H9 (cell line): ENCODE data around the gene HAGHL. TPM values are rescaled to one million over a fixed set of nuclear protein-coding genes. Genes with fewer than 3 reads are reported as not detected.
"Not testable (repeated sequence)": the region's sequence is repeated elsewhere in the genome, so short reads cannot be mapped to it uniquely, and the experiment has no call there.

Experiments used
- DNase-seq: peaks from one replicate; pipeline ENCODE4 v3.0.0-alpha.2; 2017
- H2AFZ ChIP-seq: one replicate; pipeline ENCODE4 v1.6.1; 2013; ENCODE audit warnings: mild to moderate bottlenecking, low read length, control low read depth, moderate library complexity
- H2AK5ac ChIP-seq: 2 replicates; pipeline ENCODE4 v1.6.1; 2013; ENCODE audit warnings: low read length, control low read depth, mixed read lengths; ENCODE audit not compliant: insufficient read length
- H2BK120ac ChIP-seq: one replicate; pipeline ENCODE4 v1.6.1; 2013; ENCODE audit warnings: low read depth, mild to moderate bottlenecking, low read length, control low read depth, inconsistent platforms; ENCODE audit not compliant: poor library complexity, severe bottlenecking
- H2BK12ac ChIP-seq: 2 replicates; pipeline ENCODE4 v1.6.1; 2013; ENCODE audit warnings: low read length, control low read depth, mixed read lengths, low read depth; ENCODE audit not compliant: insufficient read length
- H2BK15ac ChIP-seq: 2 replicates; pipeline ENCODE4 v1.6.1; 2013; ENCODE audit warnings: low read depth, low read length, control low read depth
- H2BK20ac ChIP-seq: one replicate; pipeline ENCODE4 v1.6.1; 2013; ENCODE audit warnings: low read depth, mild to moderate bottlenecking, low read length, control low read depth, inconsistent platforms; ENCODE audit not compliant: poor library complexity, severe bottlenecking
- H2BK5ac ChIP-seq: 2 replicates; pipeline ENCODE4 v1.6.1; 2013; ENCODE audit warnings: low read length, control low read depth, mixed read lengths; ENCODE audit not compliant: insufficient read length
- H3K14ac ChIP-seq: 2 replicates; pipeline ENCODE4 v1.6.1; 2013; ENCODE audit warnings: low read length, control low read depth; ENCODE audit not compliant: insufficient read depth
- H3K18ac ChIP-seq: 2 replicates; pipeline ENCODE4 v1.6.1; 2013; ENCODE audit warnings: low read depth, mild to moderate bottlenecking, mixed read lengths, low read length, control low read depth; ENCODE audit not compliant: insufficient read length
- H3K23ac ChIP-seq: 2 replicates; pipeline ENCODE4 v1.6.1; 2013; ENCODE audit warnings: low read length, control low read depth, mixed read lengths, low read depth; ENCODE audit not compliant: insufficient read length
- H3K23me2 ChIP-seq: 2 replicates; pipeline ENCODE4 v1.6.1; 2013; ENCODE audit warnings: low read depth, mild to moderate bottlenecking, mixed read lengths, low read length, control low read depth; ENCODE audit not compliant: insufficient read length, poor library complexity, severe bottlenecking
- H3K27ac ChIP-seq: 2 replicates; pipeline ENCODE4 v1.5.1; 2013; ENCODE audit warnings: low read length, control low read depth, mixed read lengths, low read depth; ENCODE audit not compliant: insufficient read length
- H3K27me3 ChIP-seq: 2 replicates; pipeline ENCODE4 v1.6.1; 2013; ENCODE audit warnings: low read length, control low read depth, inconsistent platforms; ENCODE audit not compliant: insufficient read depth
- H3K4ac ChIP-seq: 2 replicates; pipeline ENCODE4 v1.6.1; 2013; ENCODE audit warnings: low read depth, mild to moderate bottlenecking, control low read depth, inconsistent platforms, low read length, moderate library complexity
- H3K4me1 ChIP-seq: 2 replicates; pipeline ENCODE4 v1.6.1; 2013; ENCODE audit warnings: low read length, control low read depth, inconsistent platforms; ENCODE audit not compliant: insufficient read depth
- H3K4me2 ChIP-seq: 2 replicates; pipeline ENCODE4 v1.6.1; 2013; ENCODE audit warnings: low read length, control low read depth, mixed read lengths; ENCODE audit not compliant: insufficient read length, insufficient read depth
- H3K56ac ChIP-seq: 2 replicates; pipeline ENCODE4 v1.6.1; 2013; ENCODE audit warnings: low read depth, mild to moderate bottlenecking, mixed read lengths, low read length, control low read depth; ENCODE audit not compliant: insufficient read length
- H3K79me1 ChIP-seq: 2 replicates; pipeline ENCODE4 v1.6.1; 2013; ENCODE audit warnings: low read depth, mild to moderate bottlenecking, moderate library complexity, low read length, control low read depth, inconsistent platforms; ENCODE audit not compliant: insufficient read depth, poor library complexity, severe bottlenecking
- H3K79me2 ChIP-seq: 2 replicates; pipeline ENCODE4 v1.6.1; 2013; ENCODE audit warnings: low read length, control low read depth, inconsistent platforms; ENCODE audit not compliant: insufficient read depth
- H3K9ac ChIP-seq: 2 replicates; pipeline ENCODE4 v1.6.1; 2013; ENCODE audit warnings: low read length, control low read depth, mixed read lengths; ENCODE audit not compliant: insufficient read length; ENCODE audit errors: extremely low read depth
- H3K9me3 ChIP-seq: one replicate; pipeline ENCODE4 v1.6.1; 2013; ENCODE audit warnings: low read depth, low read length, inconsistent platforms; ENCODE audit not compliant: control insufficient read depth
- H3T11ph ChIP-seq: one replicate; pipeline ENCODE4 v1.6.1; 2013; ENCODE audit warnings: mild to moderate bottlenecking, low read length, control low read depth, inconsistent platforms
- H4K20me1 ChIP-seq: one replicate; pipeline ENCODE4 v1.6.1; 2013; ENCODE audit not compliant: control insufficient read depth, insufficient read length, insufficient read depth
- H4K5ac ChIP-seq: 2 replicates; pipeline ENCODE4 v1.6.1; 2013; ENCODE audit warnings: low read depth, mild to moderate bottlenecking, mixed read lengths, low read length, control low read depth; ENCODE audit not compliant: insufficient read length
- H4K8ac ChIP-seq: replicated peaks from 2 replicates; pipeline ENCODE4 v1.6.1; 2013; ENCODE audit warnings: low read length, control low read depth, mixed read lengths, low read depth; ENCODE audit not compliant: insufficient read length
- H4K91ac ChIP-seq: 2 replicates; pipeline ENCODE4 v1.6.1; 2013; ENCODE audit warnings: low read depth, mild to moderate bottlenecking, moderate library complexity, mixed read lengths, low read length, control low read depth; ENCODE audit not compliant: insufficient read length
- H3K27ac Mint-ChIP-seq, 3 experiments: 2 replicates in 2 of 3; 3 replicates in 1 of 3; pipeline ENCODE4 v1.8.0; 2020 to 2021; ENCODE audit warnings: mixed read lengths in 3 of 3, mild to moderate bottlenecking in 1 of 3, moderate library complexity in 1 of 3
- H3K27me3 Mint-ChIP-seq: 2 replicates; pipeline ENCODE4 v1.8.0; 2021; ENCODE audit warnings: low read depth, mild to moderate bottlenecking, moderate library complexity, mixed read lengths
- H3K36me3 Mint-ChIP-seq, 3 experiments: 2 replicates in 2 of 3; 3 replicates in 1 of 3; pipeline ENCODE4 v1.8.0; 2020 to 2021; ENCODE audit warnings: low read depth in 3 of 3, mixed read lengths in 3 of 3; ENCODE audit not compliant: insufficient read depth in 1 of 3
- H3K4me1 Mint-ChIP-seq, 2 experiments: 2 replicates each; pipeline ENCODE4 v1.8.0; 2020; ENCODE audit warnings: mixed read lengths in 2 of 2
- H3K4me3 Mint-ChIP-seq, 2 experiments: 2 replicates in 1 of 2; 3 replicates in 1 of 2; pipeline ENCODE4 v1.8.0; 2020 to 2021; ENCODE audit warnings: mild to moderate bottlenecking in 2 of 2, mixed read lengths in 2 of 2, moderate library complexity in 1 of 2
- H3K9me3 Mint-ChIP-seq, 2 experiments: 2 replicates in 1 of 2; 3 replicates in 1 of 2; pipeline ENCODE4 v1.8.0; 2020; ENCODE audit warnings: mild to moderate bottlenecking in 2 of 2, mixed read lengths in 2 of 2, moderate library complexity in 1 of 2
- CTCF ChIP-seq: fragments of 200-600 bp; sonication (generic); conservative IDR thresholded peaks from 3 replicates; pipeline ENCODE4 v1.8.0; 2021; ENCODE audit warnings: antibody characterized with exemption, mild to moderate bottlenecking
- WGBS: extraction: QIAGEN DNeasy Blood & Tissue Kit; methylation state at CpG from one replicate; pipeline ENCODE4 v1.1.7; 2013; ENCODE audit warnings: missing lambda C conversion rate, low lambda C conversion rate, mixed read lengths; ENCODE audit not compliant: insufficient read length; ENCODE audit errors: extremely low coverage; 5-methylcytosine and 5-hydroxymethylcytosine counted together
- total RNA-seq: library from RNA; stranded (reverse); gene quantifications from 2 replicates; pipeline ENCODE4 v1.2.1, GENCODE V29; 2021

HAGHL gene
- total RNA-seq, 1 experiment from 2014 or later: 25.2 TPM

DNA sequence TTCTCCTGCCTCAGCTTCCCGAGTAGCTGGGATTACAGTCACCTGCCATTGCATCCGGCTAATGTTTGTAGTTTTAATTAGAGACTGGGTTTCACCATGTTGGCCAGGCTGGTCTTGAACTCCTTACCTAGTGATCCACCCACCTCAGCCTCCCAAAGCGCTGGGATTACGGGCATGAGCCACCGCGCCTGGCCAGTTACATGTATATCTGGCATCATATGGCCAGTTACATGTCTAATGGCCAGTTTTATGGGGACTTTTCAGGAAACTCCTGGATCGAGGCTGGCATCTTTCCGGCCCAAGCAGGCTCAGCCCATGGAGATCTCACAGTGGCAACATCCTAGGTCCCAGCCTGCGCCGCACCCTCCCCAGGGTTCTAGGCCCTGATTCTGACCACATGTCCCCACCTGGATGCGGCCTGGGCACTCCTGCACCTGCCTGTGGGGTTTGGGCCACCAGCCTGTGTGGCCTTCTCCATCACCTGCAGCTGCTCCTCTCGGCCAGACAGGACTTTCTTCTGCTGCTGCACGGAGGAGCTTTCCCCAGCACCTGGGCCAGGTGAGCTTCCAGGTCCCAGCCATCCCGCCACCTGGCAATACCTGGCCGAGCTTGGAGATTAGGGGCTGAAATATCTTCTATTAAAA lies 15.2 kb downstream of the HAGHL start:
- Histone ChIP-seq H3K56ac (no peak overlapping the region), H4K91ac (no peak overlapping the region), H3K27me3 (no peaks in the 10 kb centered on the region), H3K14ac (no peak overlapping the region), H3K23ac (no peak overlapping the region), H3K4me1 (peaks cover 2% of the 10 kb centered on the region; the same call in 1 of the 2 replicates), H2BK120ac (no peak overlapping the region), H3K18ac (no peak overlapping the region), H2AFZ (no peak overlapping the region), H4K5ac (no peak overlapping the region), H2BK12ac (no peak overlapping the region), H4K8ac (no peak overlapping the region), H4K20me1 (no peaks in the 10 kb centered on the region), H2BK5ac (no peak overlapping the region), H3K79me2 (no peaks in the 10 kb centered on the region), H2AK5ac (no peak overlapping the region), H2BK20ac (no peak overlapping the region), H3K27ac (no peak overlapping the region), H3K9me3 (no peaks in the 10 kb centered on the region), H3K4ac (no peak overlapping the region), H3T11ph (no peak overlapping the region), H3K23me2 (peaks cover 10% of the 10 kb centered on the region), H2BK15ac (no peak overlapping the region), H3K79me1 (no peaks in the 10 kb centered on the region), H3K4me2 (no peak overlapping the region), H3K9ac (no peak overlapping the region)
- H3K27me3 Mint-ChIP-seq: no peaks in the 10 kb centered on the region
- DNase-seq: no peak
- WGBS: no CpG with 5 or more reads among the region's 15 CpGs
- peaks cover 9 to 15% of the 10 kb centered on the region in 2 experiments for H3K4me1 Mint-ChIP-seq
- H3K27ac Mint-ChIP-seq: no peak overlapping the region
- H3K4me3 Mint-ChIP-seq: peak overlapping the region; percentile 73 to 92
- TF ChIP-seq CTCF: no peak
- no peaks in the 10 kb centered on the region for H3K9me3 Mint-ChIP-seq
- H3K36me3 Mint-ChIP-seq: peaks cover 2 to 12% (median 8%) of the 10 kb centered on the region in 3 experiments; a peak in 5 of 7 replicates

GRCh38 chr16:742894-743293 lies 16.0 kb downstream of the HAGHL start:
- not testable (repeated sequence) for H3K27me3 ChIP-seq, H4K91ac ChIP-seq, H3K27ac Mint-ChIP-seq, H4K5ac ChIP-seq, H3K4me1 Mint-ChIP-seq, H2BK5ac ChIP-seq, H4K8ac ChIP-seq, H3K4ac ChIP-seq, H3K36me3 Mint-ChIP-seq, H2BK15ac ChIP-seq, H3K4me1 ChIP-seq, H3K27ac ChIP-seq, DNase-seq, H3K9me3 Mint-ChIP-seq, H3T11ph ChIP-seq, H2BK20ac ChIP-seq, H3K14ac ChIP-seq, H3K4me2 ChIP-seq, H3K4me3 Mint-ChIP-seq, H3K56ac ChIP-seq, H3K79me2 ChIP-seq, H4K20me1 ChIP-seq, H3K9ac ChIP-seq, H3K79me1 ChIP-seq, H2AFZ ChIP-seq, H2BK120ac ChIP-seq, H2AK5ac ChIP-seq, H3K9me3 ChIP-seq, H3K18ac ChIP-seq, H3K23ac ChIP-seq, H3K27me3 Mint-ChIP-seq, H3K23me2 ChIP-seq, H2BK12ac ChIP-seq
- WGBS: no CpG with 5 or more reads among the region's 14 CpGs
